Activated CD4-positive, CD25-positive, alpha-beta regulatory T cell (primary cell): ENCODE data around the gene HSP90B1.

Experiments used
- DNase-seq, 4 experiments: peaks; one replicate each; lab custom pipeline; 2025; lab: John Stamatoyannopoulos, UW

Gene HSP90B1

GRCh38 chr12:103975368-103975767 lies 45.2 kb downstream of the HSP90B1 start:
- DNase-seq: no peak

- DNase-seq: no peak
Measured at GRCh38 chr12:103978384-103978982, 48.3 kb downstream of the HSP90B1 start.

DNA sequence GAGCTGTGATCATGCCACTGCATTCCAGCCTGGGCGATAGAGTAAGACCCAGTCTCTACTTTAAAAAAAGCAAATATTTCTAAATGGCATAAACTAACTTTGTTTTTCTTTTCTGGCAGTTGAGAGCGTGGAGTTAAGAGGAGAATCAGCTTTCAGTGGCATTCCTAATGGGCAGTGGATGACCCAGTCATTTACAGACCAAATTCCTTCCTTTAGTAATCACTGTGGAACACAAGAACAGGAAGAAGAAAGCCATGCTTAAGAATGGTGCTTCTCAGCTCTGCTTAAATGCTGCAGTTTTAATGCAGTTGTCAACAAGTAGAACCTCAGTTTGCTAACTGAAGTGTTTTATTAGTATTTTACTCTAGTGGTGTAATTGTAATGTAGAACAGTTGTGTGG lies 56.6 kb downstream of the HSP90B1 start:
- no peak for DNase-seq

DNA sequence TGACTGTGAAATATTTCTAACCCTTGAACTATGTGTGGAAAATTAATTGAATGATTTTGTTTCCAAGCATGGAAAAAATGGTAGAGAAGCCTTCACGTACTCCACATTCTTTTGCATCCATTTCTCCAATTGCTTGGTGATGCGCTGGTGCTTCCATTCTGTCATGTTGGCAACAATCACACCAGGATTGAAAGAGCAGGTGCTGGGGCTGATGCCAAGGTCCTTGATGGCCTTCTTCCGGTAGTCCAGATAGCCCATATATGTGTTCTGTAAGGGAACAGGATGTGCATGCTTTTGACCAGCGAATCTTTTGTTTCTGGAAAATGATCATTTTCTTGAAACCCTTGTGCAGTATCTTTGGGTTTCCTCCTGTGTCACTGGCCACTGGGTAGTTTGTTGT lies 64.0 kb downstream of the HSP90B1 start:
- DNase-seq: no peak

DNA sequence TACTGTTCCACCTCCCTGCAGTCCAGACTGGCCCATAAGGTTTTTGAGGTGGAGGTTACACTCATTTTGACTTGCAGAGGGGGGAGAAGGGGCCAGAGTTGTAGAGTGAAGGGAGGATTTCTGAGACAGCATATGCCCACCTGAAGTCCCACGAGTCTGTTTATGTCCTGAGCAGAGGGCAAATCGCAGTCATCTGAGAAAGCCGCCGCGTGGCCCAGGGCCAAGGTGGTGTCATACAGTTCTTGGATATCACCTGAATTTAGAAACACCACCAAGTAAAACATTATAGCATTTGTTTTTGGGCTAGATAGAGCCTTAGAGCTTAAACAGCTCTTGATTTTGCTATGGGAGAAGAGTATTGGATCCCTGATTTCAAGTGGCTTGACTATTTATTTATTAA lies 66.4 kb downstream of the HSP90B1 start:
- no peak for DNase-seq

- no peak for DNase-seq
Measured at GRCh38 chr12:103997286-103997900, 67.2 kb downstream of the HSP90B1 start.
